Caco-2 (cell line): ENCODE measurements around the gene SECISBP2L. TPM values are rescaled to one million over a fixed set of nuclear protein-coding genes. Genes with fewer than 3 reads are reported as not detected.
"Not testable (repeated sequence)": the region's sequence is repeated elsewhere in the genome, so short reads cannot be mapped to it uniquely, and the experiment has no call there.

ENCODE experiments used
- BruUV-seq: library from RNA; stranded (reverse); fragments of 400-500 nt; replicated peaks from 2 replicates; lab custom pipeline; 2021; lab: Mats Ljungman, UMichigan
- CTCF ChIA-PET: fragments of 300-600 bp; sonication (Branson Sonifier 250); formaldehyde crosslinking; loops from one replicate; lab custom pipeline; 2022; ENCODE audit warnings: antibody characterized with exemption; lab: Charles Lee
- POLR2A ChIA-PET: fragments of 300-600 bp; sonication (Branson Sonifier 250); formaldehyde crosslinking; loops from one replicate; lab custom pipeline; 2022; ENCODE audit warnings: antibody characterized with exemption; lab: Charles Lee
- DNase-seq, 2 experiments: peaks; one replicate each; pipeline versions ENCODE4 v3.0.0 to v3.0.0-alpha.2; 2020 to 2022
- H3K27me3 ChIP-seq: replicated peaks from 2 replicates; pipeline ENCODE4 v1.6.0; 2011; ENCODE audit warnings: low read length; ENCODE audit not compliant: control insufficient read depth, insufficient read depth
- H3K36me3 ChIP-seq: 2 replicates; pipeline ENCODE4 v1.5.1; 2011; ENCODE audit warnings: low read length; ENCODE audit not compliant: control insufficient read depth, insufficient read depth
- H3K4me1 ChIP-seq: fragments of 250-450 bp; sonication (Bioruptor Pico); 2 replicates; pipeline ENCODE4 v1.5.1; 2020; ENCODE audit warnings: mild to moderate bottlenecking
- H3K4me3 ChIP-seq: 2 replicates; pipeline ENCODE4 v1.5.1; 2011; ENCODE audit warnings: low read depth, mild to moderate bottlenecking, control low read depth, low read length
- H3K9me3 ChIP-seq: fragments of 250-450 bp; sonication (Bioruptor Pico); 2 replicates; pipeline ENCODE4 v1.5.1; 2020; ENCODE audit warnings: mild to moderate bottlenecking, moderate library complexity
- H3K27ac Mint-ChIP-seq: one replicate; pipeline ENCODE4 v1.8.0; 2022; ENCODE audit warnings: mixed read lengths; ENCODE audit not compliant: unreplicated experiment
- H3K27me3 Mint-ChIP-seq: one replicate; pipeline ENCODE4 v1.8.0; 2022; ENCODE audit warnings: mixed read lengths; ENCODE audit not compliant: insufficient read depth, unreplicated experiment
- H3K36me3 Mint-ChIP-seq: one replicate; pipeline ENCODE4 v1.8.0; 2022; ENCODE audit warnings: mild to moderate bottlenecking, mixed read lengths; ENCODE audit not compliant: insufficient read depth, unreplicated experiment
- H3K4me1 Mint-ChIP-seq: one replicate; pipeline ENCODE4 v1.8.0; 2022; ENCODE audit warnings: low read depth, mixed read lengths; ENCODE audit not compliant: unreplicated experiment
- H3K4me3 Mint-ChIP-seq: one replicate; pipeline ENCODE4 v1.8.0; 2022; ENCODE audit warnings: mild to moderate bottlenecking, moderate library complexity, mixed read lengths; ENCODE audit not compliant: unreplicated experiment
- H3K9me3 Mint-ChIP-seq: one replicate; pipeline ENCODE4 v1.8.0; 2022; ENCODE audit warnings: mixed read lengths; ENCODE audit not compliant: unreplicated experiment
- CTCF ChIP-seq, 2 experiments: fragments of 200-600 bp in 1 of 2; IDR thresholded peaks; 1 replicate in 1 of 2; 2 replicates in 1 of 2; pipeline versions ENCODE4 v1.5.1 to v1.8.0; 2011 to 2022; ENCODE audit warnings: antibody characterized with exemption in 1 of 2, control low read depth in 1 of 2, inconsistent platforms in 1 of 2, low read depth in 1 of 2, low read length in 1 of 2, mild to moderate bottlenecking in 1 of 2, moderate library complexity in 1 of 2; ENCODE audit not compliant: insufficient read depth in 1 of 2, severe bottlenecking in 1 of 2, unreplicated experiment in 1 of 2
- intact Hi-C: fragments of 100-400 bp; cut with micrococcal nuclease; formaldehyde crosslinking; loops from one replicate; pipeline ENCODE4 v1.10.0; 2022; ENCODE audit not compliant: unreplicated experiment
- total RNA-seq: library from RNA; stranded (reverse); gene quantifications from 2 replicates; pipeline ENCODE4 v1.2.3, GENCODE V29; 2022

Gene SECISBP2L
- total RNA-seq, 1 experiment from 2014 or later, result 27.9 TPM

- H3K27me3 ChIP-seq, result no peaks in the 10 kb centered on the region
- Mint-ChIP-seq H3K4me1 (no peaks in the 10 kb centered on the region), H3K27ac (no peak overlapping the region), H3K4me3 (no peak overlapping the region), H3K27me3 (peaks cover 4% of the 10 kb centered on the region), H3K9me3 (no peaks in the 10 kb centered on the region), H3K36me3 (no peaks in the 10 kb centered on the region)
- no peak for TF ChIP-seq CTCF (IDR thresholded peaks at IDR 0.05; ENCODE audit: insufficient read depth in 1 of 2, low read depth in 1 of 2, low read length in 1 of 2, severe bottlenecking in 1 of 2, unreplicated experiment in 1 of 2)
- ChIA-PET POLR2A (no interaction called here), CTCF (interaction anchor here (1.9 kb wide), 1 partner anchor 111 kb away, joined by 6 read pairs; no protein-coding TSS in a partner anchor)
- intact Hi-C loops, result no loop called here
- H3K4me3 ChIP-seq, result no peak overlapping the region
- H3K9me3 ChIP-seq, result no peaks in the 10 kb centered on the region
- BruUV-seq, result no TSS peak
- H3K36me3 ChIP-seq, result no peaks in the 10 kb centered on the region
- DNase-seq, result no peak
- H3K4me1 ChIP-seq, result peaks cover 3% of the 10 kb centered on the region; the same call in 1 of the 2 replicates
Observed at GRCh38 chr15:48972750-48973503, 73.3 kb downstream of the SECISBP2L start.

GRCh38 chr15:48970926-48971325 is 75.3 kb downstream of the SECISBP2L start:
- H3K4me1 Mint-ChIP-seq, H3K27me3 Mint-ChIP-seq, H3K4me1 ChIP-seq, BruUV-seq, POLR2A ChIA-PET, DNase-seq, H3K36me3 Mint-ChIP-seq, H3K4me3 ChIP-seq, H3K27me3 ChIP-seq, intact Hi-C loops, H3K9me3 ChIP-seq, CTCF ChIA-PET, H3K36me3 ChIP-seq, H3K27ac Mint-ChIP-seq, H3K9me3 Mint-ChIP-seq, H3K4me3 Mint-ChIP-seq: not testable (repeated sequence)

GRCh38 chr15:48968066-48968465 is 78.2 kb downstream of the SECISBP2L start:
- H3K27me3 Mint-ChIP-seq, result peaks cover 12% of the 10 kb centered on the region
- no TSS peak for BruUV-seq
- H3K27ac Mint-ChIP-seq, result no peak overlapping the region
- Histone ChIP-seq H3K9me3 (no peaks in the 10 kb centered on the region), H3K36me3 (no peaks in the 10 kb centered on the region), H3K27me3 (no peaks in the 10 kb centered on the region; the same call in none of the 2 replicates), H3K4me1 (no peaks in the 10 kb centered on the region), H3K4me3 (no peak overlapping the region)
- no peak for DNase-seq
- no peak overlapping the region for H3K4me3 Mint-ChIP-seq
- TF ChIP-seq CTCF (IDR thresholded peaks at IDR 0.05; ENCODE audit: insufficient read depth in 1 of 2, low read depth in 1 of 2, low read length in 1 of 2, severe bottlenecking in 1 of 2, unreplicated experiment in 1 of 2), result no peak
- ChIA-PET CTCF (no interaction called here), POLR2A (no interaction called here)
- H3K36me3 Mint-ChIP-seq, result no peaks in the 10 kb centered on the region
- no peaks in the 10 kb centered on the region for H3K9me3 Mint-ChIP-seq
- intact Hi-C loops, result no loop called here
- H3K4me1 Mint-ChIP-seq, result peaks cover 11% of the 10 kb centered on the region
